Subcutaneous preadipocyte (primary cell): ENCODE data around the gene A2M. TPM values are rescaled to one million over a fixed set of nuclear protein-coding genes. Genes with fewer than 3 reads are reported as not detected.

Experiments used
- total RNA-seq: library from RNA; depleted of rRNA; stranded (reverse); fragments of >200 nt; gene quantifications from 2 replicates; pipeline ENCODE4 v1.2.3, GENCODE V29; 2012

Gene A2M
- 1.2 and 8.5 TPM in 2 replicates for total RNA-seq

GRCh38 chr12:9115731-9116559 lies at the start of gene A2M:
TSS of gene A2M (minus strand) at chr12:9115919. CDS start at chr12:9115849, 70 bp downstream.

Other genes starting within 250 kb of the A2M start
- 16.9 and 20.7 TPM in 2 replicates for gene PHC1, start 201.4 kb downstream of the A2M start, total RNA-seq
- 154 and 196 TPM in 2 replicates for gene M6PR, start 166.3 kb downstream of the A2M start, total RNA-seq
- 1.1 and 2.0 TPM in 2 replicates for gene KLRG1, start 126.4 kb downstream of the A2M start, total RNA-seq
- not detected in 2 replicates for gene PZP, start 92.5 kb upstream of the A2M start, total RNA-seq